ENCODE measurements around the gene SLC29A4.
"Not testable (repeated sequence)": the region's sequence is repeated elsewhere in the genome, so short reads cannot be mapped to it uniquely, and the experiment has no call there.

The SLC29A4 gene

GRCh38 chr7:5282543-5283316 lies at the start of gene SLC29A4:
SLC29A4 (plus strand) TSS chr7:5282943; CDS start chr7:5287817, 4,874 bp downstream.
- DNase-seq (ENCODE audit: low read depth in 3 of 3, low spot score in 1 of 3) = peak in 1 of 3 donors; percentile 24

- no peak for DNase-seq (ENCODE audit: low read depth in 3 of 3, low spot score in 1 of 3)
Observed at GRCh38 chr7:5234852-5235831, 47.6 kb upstream of the SLC29A4 start.

GRCh38 chr7:5237286-5237685 lies 45.5 kb upstream of the SLC29A4 start:
- no peak for DNase-seq (ENCODE audit: low read depth in 3 of 3, low spot score in 1 of 3)

- DNase-seq (ENCODE audit: low read depth in 3 of 3, low spot score in 1 of 3) = no peak
Observed at GRCh38 chr7:5238500-5238899, 44.2 kb upstream of the SLC29A4 start.

- DNase-seq (ENCODE audit: low read depth in 3 of 3, low spot score in 1 of 3) = no peak
Observed at GRCh38 chr7:5243261-5243660, 39.5 kb upstream of the SLC29A4 start.

GRCh38 chr7:5248201-5248885 lies 34.4 kb upstream of the SLC29A4 start:
- no peak for DNase-seq (ENCODE audit: low read depth in 3 of 3, low spot score in 1 of 3)

- DNase-seq (ENCODE audit: low read depth in 3 of 3, low spot score in 1 of 3) = not testable (repeated sequence)
Observed at GRCh38 chr7:5250787-5251186, 32.0 kb upstream of the SLC29A4 start.

GRCh38 chr7:5253529-5253928 lies 29.2 kb upstream of the SLC29A4 start:
- not testable (repeated sequence) for DNase-seq (ENCODE audit: low read depth in 3 of 3, low spot score in 1 of 3)

GRCh38 chr7:5254371-5254770 lies 28.4 kb upstream of the SLC29A4 start:
- DNase-seq (ENCODE audit: low read depth in 3 of 3, low spot score in 1 of 3) = not testable (repeated sequence)

GRCh38 chr7:5255832-5256231 lies 26.9 kb upstream of the SLC29A4 start:
- no peak for DNase-seq (ENCODE audit: low read depth in 3 of 3, low spot score in 1 of 3)

- DNase-seq (ENCODE audit: low read depth in 3 of 3, low spot score in 1 of 3) = not testable (repeated sequence)
Observed at GRCh38 chr7:5260530-5261068, 22.1 kb upstream of the SLC29A4 start.

- DNase-seq (ENCODE audit: low read depth in 3 of 3, low spot score in 1 of 3) = not testable (repeated sequence)
Observed at GRCh38 chr7:5263066-5263465, 19.7 kb upstream of the SLC29A4 start.

GRCh38 chr7:5265320-5266190 lies 17.2 kb upstream of the SLC29A4 start:
- DNase-seq (ENCODE audit: low read depth in 3 of 3, low spot score in 1 of 3) = no peak

- DNase-seq (ENCODE audit: low read depth in 3 of 3, low spot score in 1 of 3) = no peak
Observed at GRCh38 chr7:5266191-5267028, 16.3 kb upstream of the SLC29A4 start.

- DNase-seq (ENCODE audit: low read depth in 3 of 3, low spot score in 1 of 3) = not testable (repeated sequence)
Observed at GRCh38 chr7:5267829-5268228, 14.9 kb upstream of the SLC29A4 start.

- DNase-seq (ENCODE audit: low read depth in 3 of 3, low spot score in 1 of 3) = not testable (repeated sequence)
Observed at GRCh38 chr7:5269992-5270657, 12.6 kb upstream of the SLC29A4 start.

GRCh38 chr7:5270788-5271187 lies 12.0 kb upstream of the SLC29A4 start:
- no peak for DNase-seq (ENCODE audit: low read depth in 3 of 3, low spot score in 1 of 3)

GRCh38 chr7:5273831-5274405 lies 8.8 kb upstream of the SLC29A4 start:
- not testable (repeated sequence) for DNase-seq (ENCODE audit: low read depth in 3 of 3, low spot score in 1 of 3)
